ENCODE results near the gene RRP1B. TPM values are rescaled to one million over a fixed set of nuclear protein-coding genes. Genes with fewer than 3 reads are reported as not detected.
"Not testable (repeated sequence)": the region's sequence is repeated elsewhere in the genome, so short reads cannot be mapped to it uniquely, and the experiment has no call there.

Gene RRP1B
- total RNA-seq, 1 donor from 2014 or later: 20.8 TPM

DNA sequence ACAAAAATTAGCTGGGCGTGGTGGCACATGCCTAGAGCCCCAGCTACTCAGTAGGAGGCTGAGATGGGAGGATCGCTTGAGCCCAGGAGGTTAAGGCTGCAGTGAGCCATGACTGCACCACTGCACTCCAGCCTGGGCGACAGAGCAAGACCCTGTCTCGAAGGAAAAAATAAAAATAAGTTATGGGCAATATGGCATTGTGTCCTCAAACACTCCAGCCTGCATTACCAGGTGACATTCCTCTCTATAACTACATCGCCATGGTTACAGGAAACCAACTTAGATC is 40.1 kb downstream of the RRP1B start:
- DNase-seq (ENCODE audit: low read depth in 2 of 2): not testable (repeated sequence)

DNA sequence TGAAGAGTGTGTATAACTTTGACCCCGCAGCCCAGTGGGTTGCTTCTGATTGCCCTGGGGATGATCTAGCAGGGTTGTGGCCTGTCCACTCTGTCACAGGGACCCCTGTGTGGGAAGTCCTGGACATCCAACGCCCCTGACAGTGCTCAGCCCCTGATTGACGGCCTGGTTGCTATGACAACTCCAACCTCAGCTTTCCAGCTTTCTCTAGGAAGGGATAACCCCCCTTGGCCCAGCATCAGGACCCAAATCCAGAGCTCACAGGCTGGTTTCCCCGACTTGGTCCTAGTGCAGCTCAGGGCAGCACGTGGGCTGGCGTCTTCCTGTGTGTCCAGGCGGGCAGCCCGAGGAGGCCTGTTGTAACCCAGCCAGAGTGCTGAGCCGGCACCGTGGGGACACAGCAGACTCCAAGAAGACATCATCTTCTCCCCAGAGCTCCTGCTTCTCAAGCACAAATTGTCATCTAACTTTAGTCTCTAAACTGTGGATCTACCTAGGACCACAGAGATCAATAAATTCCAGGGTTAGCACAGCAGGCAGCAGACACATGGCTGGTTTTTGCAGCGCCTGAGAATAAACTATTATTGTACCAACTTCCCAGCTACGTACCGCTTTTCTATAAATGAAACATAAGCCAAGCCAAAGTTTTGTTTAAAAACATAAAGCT is 40.7 kb downstream of the RRP1B start:
- no peak for DNase-seq (ENCODE audit: low read depth in 2 of 2)

DNA sequence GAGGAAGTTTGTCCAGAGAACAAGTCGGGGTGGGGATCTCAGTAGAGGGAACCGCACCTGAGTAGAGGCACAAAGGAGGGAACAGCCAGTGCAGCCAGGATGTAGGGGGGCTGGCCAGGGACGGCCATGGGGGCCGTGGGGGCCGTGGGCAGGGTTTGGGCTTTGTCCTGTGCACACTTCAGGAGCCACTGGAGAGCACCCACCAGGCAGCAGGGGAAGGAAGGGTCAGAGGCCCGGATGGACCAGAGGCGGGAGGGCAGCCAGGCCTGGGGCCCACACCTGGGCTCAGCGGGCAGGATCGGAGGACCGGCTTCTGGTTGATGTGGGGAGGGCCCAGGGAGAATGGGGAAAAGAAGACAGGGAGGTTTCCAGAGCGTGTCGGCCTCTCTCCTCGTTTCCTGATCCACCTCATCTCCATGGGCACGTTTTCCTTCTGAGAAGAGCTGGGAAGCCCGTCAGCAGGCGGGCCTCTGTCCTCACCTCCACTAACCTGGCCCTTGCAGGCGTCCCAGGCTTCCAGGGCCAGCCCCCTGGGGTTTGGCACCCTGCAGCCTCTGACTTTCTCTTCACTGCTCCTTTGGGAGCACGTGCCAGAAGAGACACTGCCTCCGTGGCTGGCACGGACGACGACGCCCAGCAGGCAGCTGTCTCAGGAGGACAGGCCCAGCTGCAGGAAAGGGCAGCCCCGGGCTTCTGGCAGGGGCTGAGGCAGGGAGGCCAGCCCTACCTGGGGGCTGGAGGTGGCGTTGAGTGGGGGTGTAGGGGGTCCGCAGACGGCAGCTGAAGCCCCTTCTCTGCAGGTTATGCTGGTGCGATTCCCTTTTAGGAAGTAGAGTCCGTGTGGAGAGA is 42.8 kb downstream of the RRP1B start:
- no peak for DNase-seq (ENCODE audit: low read depth in 2 of 2)

DNA sequence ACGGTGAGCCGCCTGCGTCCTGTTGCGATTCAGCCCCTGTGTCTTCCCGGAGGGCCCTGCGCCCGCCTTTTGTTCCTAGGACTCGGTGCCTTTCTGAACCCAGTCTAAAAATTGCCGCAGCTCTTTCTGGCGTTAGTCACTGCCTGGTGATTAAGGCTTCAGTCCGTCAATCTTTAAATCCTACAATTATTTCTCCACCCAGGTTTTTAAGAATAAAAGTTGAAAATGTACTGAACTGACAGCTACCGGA is 43.4 kb downstream of the RRP1B start:
- DNase-seq (ENCODE audit: low read depth in 2 of 2): no peak

DNA sequence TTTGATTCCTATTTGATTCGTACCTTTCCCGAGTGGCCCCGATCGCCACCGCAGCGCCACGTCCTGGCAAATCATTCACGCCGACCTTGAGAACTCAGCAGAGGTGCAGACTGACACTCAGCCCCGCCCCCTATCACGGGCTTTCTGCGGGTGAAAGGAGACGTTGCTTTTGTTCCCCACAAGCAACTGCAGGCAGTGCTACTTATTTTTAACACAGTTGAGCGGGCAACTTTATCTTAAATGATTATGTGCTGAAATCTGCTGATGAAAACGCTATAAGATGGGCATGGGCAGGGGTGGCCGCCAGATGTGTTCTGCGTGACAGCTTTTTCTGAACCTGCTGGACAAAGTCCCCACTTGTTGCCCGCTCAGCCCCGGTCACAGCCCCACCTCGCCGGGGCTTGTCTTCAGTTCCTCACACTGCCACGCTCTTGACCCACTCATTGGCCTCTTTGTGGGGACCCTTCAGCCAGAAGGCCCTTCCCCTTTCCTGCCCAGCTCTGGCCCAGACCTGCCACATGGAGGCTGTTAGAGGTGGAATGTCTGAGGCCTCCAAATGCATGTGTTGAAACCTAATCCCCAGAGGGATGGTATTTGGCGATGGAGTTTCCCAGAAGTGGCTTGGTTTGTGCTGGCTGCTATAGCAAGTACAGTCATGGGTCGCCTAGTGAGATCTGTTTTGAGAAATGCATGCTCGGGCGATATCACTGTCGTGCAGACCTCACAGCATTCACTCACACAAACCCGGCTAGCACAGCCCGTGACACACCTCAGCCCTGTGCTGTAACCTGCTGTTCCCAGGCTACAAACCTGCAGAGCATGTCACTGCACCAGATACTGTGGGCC is 43.9 kb downstream of the RRP1B start:
- no peak for DNase-seq (ENCODE audit: low read depth in 2 of 2)

DNA sequence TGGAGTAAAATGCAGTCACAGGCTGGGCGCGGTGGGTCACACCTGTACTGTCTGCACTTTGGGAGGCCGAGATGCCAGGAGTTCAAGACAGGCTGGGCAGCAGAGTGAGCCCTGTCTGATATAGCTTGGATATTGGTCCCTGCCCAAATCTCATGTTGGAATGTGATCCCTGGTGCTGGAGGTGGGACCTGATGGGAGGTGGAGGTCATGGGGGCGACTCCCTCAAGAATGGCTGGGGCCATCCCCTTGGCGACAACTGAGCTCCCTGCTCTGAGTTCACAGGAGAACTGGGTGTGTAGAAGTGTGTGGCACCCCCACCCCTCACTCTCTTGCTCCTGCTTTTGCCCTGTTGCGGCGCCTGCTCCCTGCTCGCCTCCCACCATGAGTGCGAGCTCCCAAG is 48.1 kb downstream of the RRP1B start:
- no peak for DNase-seq (ENCODE audit: low read depth in 2 of 2)

DNA sequence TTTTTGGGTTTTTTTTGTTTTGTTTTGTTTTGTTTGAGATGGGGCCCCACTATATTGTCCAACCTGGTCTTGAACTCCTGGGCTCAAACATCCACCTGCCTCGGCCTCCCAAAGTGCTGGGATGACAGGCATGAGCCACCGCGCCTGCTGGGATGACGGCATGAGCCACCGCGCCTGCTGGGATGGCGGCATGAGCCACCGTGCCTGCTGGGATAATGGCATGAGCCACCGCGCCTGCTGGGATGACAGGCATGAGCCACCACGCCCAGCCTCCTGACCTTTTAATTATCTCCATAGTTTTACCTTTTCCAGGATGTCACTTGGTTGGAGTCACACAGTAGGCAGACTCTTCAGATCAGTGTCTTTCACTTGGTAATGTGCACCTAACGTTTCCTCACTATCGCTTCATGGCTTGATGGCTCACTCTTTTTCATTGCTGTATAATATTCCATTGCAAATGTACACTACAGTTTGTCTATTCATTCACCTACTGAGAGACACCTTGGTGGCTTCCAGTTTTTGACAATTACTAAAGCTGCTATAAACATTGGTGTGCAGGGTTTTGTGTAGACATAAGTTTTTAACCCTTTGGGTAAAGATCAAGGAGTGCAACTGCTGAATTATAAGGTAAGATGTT is 49.5 kb downstream of the RRP1B start:
- no peak for DNase-seq (ENCODE audit: low read depth in 2 of 2)

DNA sequence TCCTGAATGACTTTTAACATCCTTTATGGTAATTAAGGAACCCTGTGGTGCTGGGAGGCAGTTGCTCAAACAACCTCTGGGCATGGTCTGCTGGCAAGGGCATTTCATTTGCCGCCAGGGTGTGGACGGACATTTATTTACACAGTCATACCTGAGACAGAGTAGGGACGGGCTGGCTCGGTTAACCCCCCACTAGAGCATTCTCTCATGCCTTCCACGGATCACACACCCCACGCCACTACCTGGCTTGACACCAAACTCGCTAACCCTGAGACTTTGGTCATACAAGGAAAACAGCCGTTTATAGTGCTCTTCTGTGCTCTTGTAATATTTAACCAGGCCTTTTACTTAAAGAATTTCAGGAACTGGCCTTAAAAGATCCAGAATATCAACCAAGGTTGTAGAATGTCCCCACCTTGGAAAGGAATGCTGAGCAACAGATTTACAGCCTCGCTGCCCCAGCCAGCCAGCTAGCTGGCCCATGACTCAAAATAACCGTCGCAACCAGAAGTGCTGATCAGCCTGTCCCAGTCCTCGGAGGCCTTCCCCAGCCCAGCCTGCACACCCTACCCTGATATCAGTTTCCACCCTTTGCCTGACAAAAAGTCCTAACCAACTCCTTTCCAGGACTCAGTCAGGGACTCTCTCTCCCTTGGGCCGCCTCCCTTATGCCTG is 53.0 kb downstream of the RRP1B start:
- DNase-seq (ENCODE audit: low read depth in 2 of 2): no peak

DNA sequence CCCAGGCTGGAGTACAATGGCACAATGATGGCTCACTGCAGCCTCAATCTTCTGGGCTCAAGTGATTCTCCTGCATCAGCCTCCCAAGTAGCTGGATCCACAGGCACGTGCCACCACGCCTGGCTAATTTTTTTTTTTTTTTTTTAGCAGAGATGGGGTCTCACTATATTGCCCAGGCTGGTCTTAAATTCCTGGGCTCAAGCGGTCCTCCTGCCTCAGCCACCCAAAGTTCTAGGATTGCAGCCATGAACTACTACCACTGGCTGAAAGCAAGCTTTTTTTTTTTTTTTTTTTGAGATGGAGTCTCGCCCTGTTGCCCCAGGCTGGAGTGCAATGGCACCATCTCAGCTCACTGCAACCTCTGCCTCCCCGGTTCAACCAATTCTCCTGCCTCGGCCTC is 53.8 kb downstream of the RRP1B start:
- DNase-seq (ENCODE audit: low read depth in 2 of 2): not testable (repeated sequence)

DNA sequence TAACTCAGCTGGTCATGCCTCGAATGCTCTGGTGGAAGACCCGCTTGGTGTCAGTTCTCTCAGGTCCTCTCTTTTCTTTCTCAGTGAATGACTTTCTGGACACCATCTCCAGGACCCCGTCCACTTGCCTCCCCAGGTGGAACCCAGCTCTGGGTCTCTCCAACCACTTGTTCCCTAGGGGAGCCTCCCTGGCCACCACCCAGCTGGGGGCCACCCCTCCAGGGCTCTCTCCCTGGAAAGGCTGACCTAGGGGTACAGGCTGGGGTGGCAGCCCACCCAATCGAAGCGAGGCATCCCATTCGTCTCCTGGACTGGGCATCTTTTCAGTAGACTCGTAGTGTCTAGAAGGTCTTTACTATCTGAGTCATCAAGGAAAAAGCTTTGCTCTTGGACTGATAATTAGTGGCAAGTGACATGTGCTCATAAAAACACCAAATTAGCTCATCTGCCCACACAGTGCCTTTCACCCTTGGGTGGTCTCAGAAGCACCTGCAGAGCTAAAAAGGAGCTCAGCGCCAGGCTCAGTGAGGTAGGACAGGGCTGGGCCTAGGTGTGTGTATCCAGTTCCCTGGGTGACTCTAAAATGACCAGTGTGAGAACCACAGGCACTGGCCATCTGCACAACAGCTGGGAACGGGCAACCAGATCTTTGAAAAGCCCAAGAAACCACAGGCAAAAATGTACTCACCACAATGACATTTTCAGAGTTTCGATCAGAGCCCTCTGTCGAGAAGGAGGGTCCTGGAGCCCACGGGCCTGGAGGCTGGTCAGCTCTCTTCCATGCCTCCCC is 57.2 kb downstream of the RRP1B start:
- no peak for DNase-seq (ENCODE audit: low read depth in 2 of 2)

DNA sequence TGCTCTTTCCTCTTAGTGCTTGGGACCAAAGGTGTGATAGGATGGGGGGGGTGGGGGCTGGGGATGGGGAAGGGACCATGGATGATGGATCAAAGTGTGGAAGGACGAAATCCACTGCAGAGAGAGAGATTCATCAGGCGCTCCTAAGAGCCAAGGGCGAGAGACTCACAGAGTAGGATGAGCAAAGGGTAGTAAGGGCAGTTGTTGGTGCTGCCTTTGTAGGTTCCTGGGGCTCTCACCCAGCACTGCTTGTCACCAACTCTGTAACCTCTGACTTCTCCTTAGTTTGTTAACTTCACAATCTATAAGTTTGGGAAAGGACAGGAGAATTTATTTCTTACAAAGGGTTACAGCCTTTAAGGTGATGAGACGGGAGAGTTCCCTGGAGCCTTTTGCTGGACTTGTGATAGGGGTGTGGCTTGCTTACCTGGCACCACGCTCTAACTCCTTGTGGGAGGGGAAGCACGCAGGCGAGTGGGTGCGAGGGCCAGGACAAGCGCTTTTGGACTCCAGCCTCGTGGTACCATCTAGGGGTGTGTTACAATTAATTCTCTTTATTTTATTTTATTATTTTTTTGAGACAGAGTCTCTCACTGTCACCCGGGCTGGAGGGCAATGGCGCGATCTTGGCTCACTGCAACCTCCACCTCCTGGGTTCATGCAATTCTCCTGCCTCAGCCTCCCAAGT is 58.0 kb downstream of the RRP1B start:
- no peak for DNase-seq (ENCODE audit: low read depth in 2 of 2)

DNA sequence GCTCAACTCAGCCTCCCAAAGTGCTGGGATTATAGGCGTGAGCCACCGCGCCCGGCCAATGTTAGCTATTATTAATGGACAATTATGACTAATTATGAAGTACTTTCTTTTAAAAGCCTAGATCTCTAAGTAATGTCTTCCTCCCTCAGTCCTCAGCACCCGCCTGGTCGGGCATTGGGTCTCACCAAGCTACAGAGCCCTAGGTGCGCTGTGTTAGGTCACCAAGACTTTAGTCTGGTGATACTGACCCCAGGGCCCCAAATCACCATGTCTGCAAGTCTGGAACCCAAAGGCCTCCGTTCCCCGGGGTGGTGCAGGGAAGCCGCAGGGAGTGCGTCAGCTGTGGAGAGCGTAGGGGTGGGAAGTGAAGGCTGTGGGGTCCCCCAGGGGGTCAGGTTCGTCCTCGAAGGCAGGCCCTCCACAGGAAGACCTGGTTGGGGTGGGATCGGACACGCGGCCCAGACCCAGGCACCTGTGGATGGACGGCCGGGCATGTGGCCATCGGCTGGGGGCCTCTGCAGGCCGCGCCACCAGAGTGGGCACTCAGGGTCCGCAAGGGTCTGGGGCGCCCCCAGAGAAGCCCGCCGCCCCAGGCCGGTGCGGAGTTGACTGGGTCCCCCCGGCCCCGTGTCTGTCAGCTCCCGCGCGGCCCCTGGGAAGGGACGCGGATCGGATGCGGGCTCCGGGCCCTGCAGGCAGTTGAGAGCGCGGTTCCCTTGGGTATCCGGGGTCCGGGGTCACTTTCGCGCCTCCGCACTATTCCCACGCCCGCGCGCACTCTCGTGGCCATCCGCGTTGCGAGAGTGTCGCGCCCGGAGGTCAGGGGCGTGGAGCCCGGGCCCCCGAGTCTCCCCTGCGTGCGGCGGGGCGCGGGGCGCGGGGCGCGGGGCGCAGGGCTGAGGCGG is 58.9 kb downstream of the RRP1B start:
- DNase-seq (ENCODE audit: low read depth in 2 of 2): no peak

DNA sequence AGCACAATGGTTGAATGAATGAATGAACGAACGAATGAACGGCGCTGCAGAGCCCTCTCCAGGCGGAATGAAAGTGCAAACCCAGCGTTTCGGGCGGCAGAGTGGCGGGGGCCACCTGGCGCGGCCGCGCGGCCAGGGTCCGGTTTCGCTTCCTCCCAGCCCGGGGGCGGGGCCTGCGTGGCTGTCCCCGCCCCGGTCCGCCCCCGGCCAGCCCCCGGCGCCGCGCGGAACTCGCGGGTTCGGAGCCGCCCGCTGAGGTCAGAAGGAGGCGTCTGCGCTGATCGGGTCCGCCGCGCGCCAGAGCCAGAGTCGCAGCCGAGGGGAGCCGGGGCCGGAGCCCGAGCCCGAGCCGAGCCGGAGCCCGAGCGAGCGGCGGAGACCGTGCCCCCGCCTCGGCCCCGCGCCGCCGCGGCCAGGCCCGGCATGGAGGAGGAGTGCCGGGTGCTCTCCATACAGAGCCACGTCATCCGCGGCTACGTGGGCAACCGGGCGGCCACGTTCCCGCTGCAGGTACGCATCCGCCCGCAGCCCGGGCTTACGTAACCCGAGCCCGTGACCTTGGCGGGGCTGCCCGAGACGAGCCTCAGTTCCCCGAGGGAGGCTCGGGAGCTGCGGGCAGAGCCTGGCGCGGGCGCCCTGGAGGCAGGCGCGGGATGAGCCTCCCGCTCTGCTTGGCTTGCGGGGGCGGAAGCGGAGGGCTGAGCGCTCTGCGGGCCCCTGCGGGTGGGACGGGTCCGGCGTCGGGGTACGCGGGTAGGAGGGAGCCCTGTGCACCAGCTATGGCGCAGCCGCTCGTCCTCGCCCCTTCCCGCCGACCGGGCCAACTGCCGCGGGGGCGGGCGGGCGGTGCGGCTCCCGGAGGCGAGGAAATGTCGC is 59.8 kb downstream of the RRP1B start, which contains the start of gene PDXK:
PDXK (plus strand) TSS at position 258 of the 876 bp plus-strand sequence; CDS start at position 424, 166 bp downstream.
- DNase-seq (ENCODE audit: low read depth in 2 of 2): peak; percentile 80 to 82

DNA sequence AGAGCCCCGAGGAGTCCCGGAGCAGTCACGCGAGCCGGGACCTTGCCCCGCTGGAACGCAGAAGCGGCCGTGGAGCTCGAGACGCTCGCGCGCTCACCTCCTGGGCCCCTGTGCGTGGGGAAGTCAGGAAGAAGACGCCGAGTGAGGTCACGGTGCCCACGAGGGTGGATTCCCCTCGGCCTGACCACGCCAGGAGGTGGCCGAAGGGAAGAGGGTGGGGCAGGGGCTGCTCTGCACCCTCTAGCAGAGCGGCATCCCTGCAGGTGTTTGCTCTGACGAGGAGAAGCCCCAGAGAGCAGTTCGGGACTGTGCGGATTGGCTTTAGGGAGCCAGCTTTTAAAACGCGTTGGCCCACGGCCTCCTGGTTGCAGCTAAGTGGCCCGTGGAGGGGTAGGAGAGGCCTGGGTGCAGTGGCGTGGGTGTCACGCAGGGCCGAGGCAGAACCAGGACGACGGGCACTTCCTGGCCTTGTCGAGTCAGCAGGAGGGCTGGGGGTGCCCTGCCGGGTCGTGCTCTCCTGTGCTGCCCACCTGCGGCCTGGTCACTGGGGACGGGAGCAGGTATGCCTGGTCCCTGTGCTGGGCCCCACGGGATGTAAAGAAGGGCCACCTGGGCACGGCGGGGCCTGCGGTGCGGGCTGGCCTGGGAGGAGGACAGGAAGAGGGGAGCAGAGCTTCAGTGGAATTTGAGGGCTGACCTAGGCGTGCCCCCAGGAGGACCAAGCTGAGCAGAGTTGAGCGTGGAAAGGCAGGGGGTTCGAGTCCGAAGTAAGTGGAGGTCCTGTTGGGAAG is 60.6 kb downstream of the RRP1B start:
- peak in 1 of 2 donors; percentile 24 for DNase-seq (ENCODE audit: low read depth in 2 of 2)

DNA sequence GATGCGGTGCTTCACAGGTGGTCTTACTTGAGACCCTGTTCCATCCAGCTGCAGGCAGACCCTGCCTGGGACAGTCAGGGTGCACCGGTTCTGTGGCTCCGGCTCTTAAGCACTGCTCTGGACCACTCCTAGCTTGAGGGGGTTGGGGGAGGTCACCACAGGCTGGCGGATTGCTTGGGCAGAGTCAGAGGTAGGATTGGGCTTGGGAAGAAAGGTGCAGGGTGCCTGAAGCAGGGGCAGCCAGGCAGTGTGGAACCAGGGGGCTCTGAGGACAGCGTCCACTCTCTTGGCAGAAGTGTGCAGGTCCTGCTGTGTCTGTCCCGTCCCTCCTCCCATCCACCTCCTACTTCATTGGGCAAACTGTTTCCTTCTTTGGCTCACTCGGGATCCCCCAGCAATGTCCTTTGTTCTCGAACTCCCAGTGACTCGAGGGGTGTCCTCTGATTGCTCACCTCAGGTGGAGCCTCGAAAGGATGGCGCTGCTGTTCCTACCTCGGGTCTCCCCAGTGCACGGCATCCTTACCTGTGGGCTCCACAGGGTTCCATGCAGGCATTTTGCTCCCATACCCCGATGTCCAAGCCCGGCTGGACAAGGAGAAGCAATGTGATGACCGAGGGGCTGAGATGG is 61.3 kb downstream of the RRP1B start:
- DNase-seq (ENCODE audit: low read depth in 2 of 2): no peak

DNA sequence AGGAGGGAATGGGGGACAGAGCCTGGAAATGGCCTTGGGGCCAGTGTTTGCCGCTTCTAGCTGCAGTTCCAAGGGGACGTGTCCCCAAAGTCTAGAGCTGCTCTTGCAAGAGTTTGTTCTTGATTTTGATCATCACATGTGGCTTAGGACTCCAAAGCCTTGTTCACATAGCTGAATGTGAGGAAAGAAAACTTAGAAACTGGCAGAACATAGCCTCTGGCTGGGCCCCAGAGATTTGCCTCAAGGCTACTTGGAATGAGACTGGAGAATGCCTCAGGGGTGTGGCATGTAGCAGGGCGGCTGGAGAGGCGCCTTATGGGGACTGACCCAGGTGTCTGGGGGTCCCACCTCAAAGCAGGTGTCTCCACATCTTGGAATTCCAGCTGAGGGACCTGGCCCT is 61.8 kb downstream of the RRP1B start:
- DNase-seq (ENCODE audit: low read depth in 2 of 2): no peak

DNA sequence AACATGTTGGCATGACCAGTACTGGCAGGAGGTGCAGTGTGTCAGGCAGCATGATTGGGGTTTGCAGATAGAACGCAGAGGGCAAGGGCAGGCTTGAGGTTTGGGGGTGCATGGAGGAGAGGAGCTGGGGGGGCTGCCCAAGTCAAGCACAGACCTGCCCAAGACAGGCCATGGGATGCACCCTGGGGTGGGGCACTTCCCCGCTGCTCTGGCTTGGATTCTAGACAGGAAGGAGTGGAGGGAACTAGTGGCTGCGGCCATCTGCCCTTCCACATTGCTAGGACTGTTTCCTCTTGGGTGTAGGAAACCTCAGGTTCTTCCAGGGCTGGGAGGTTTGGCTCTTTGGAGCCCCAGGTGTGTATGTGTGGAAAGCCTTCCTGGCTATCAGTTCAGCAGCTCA is 62.6 kb downstream of the RRP1B start:
- DNase-seq (ENCODE audit: low read depth in 2 of 2): no peak
